T-cell (primary cell): ENCODE data around the gene SLC5A5. TPM values are rescaled to one million over a fixed set of nuclear protein-coding genes. Genes with fewer than 3 reads are reported as not detected.
A peak's percentile ranks its signal among the peaks of the same experiment; 100 is the strongest.

ENCODE experiments used
- ATAC-seq, 4 experiments: fragments of 200-7000 bp in 3 of 4; fragments of 150-1000 bp in 1 of 4; cut with Tn5 transposase; replicated peaks in 1 of 4; 1 replicate in 3 of 4; 2 replicates in 1 of 4; pipeline ENCODE4 v1.10.0; 2021; ENCODE audit warnings: moderate library complexity in 3 of 4, mild to moderate bottlenecking in 2 of 4, moderate number of reproducible peaks in 1 of 4
- CTCF ChIA-PET, 2 donors: fragments of 300-600 bp; sonication (Branson Sonifier 250); formaldehyde crosslinking; loops; one replicate each; lab custom pipeline; 2022; ENCODE audit warnings: antibody characterized with exemption in 2 of 2; lab: Charles Lee
- POLR2A ChIA-PET, 2 donors: fragments of 300-600 bp; sonication (Branson Sonifier 250); formaldehyde crosslinking; loops; one replicate each; lab custom pipeline; 2022; ENCODE audit warnings: antibody characterized with exemption in 2 of 2; lab: Charles Lee
- DNase-seq, 35 experiments: peaks; one replicate each; pipeline versions ENCODE4 v3.0.0 to v3.0.0-alpha.2; 2013 to 2023
- H3K27ac ChIP-seq: one replicate; pipeline ENCODE4 v1.5.1; 2013; ENCODE audit warnings: low read length
- H3K27me3 ChIP-seq, 2 experiments: replicated peaks in 1 of 2; 1 replicate in 1 of 2; 2 replicates in 1 of 2; pipeline versions ENCODE4 v1.6.1 to v1.7.0; 2013; ENCODE audit warnings: low read length in 1 of 2, mixed read lengths in 1 of 2; ENCODE audit not compliant: control insufficient read depth in 2 of 2, insufficient read depth in 2 of 2; ENCODE audit errors: extremely low read depth in 1 of 2
- H3K36me3 ChIP-seq, 2 donors: 1 replicate in 1 of 2; 2 replicates in 1 of 2; pipeline versions ENCODE4 v1.6.1 to v1.7.0; 2013; ENCODE audit warnings: low read length in 1 of 2; ENCODE audit not compliant: control insufficient read depth in 2 of 2, insufficient read depth in 1 of 2; ENCODE audit errors: extremely low read depth in 1 of 2
- H3K4me1 ChIP-seq, 2 experiments: 1 replicate in 1 of 2; 2 replicates in 1 of 2; pipeline versions ENCODE4 v1.6.1 to v1.7.0; 2013; ENCODE audit warnings: low read length in 2 of 2, mixed read lengths in 1 of 2; ENCODE audit not compliant: insufficient read depth in 2 of 2, control insufficient read depth in 1 of 2; ENCODE audit errors: extremely low read depth in 1 of 2
- H3K4me3 ChIP-seq, 2 donors: 1 replicate in 1 of 2; 2 replicates in 1 of 2; pipeline versions ENCODE4 v1.5.1 to v1.7.0; 2013; ENCODE audit warnings: mild to moderate bottlenecking in 2 of 2, low read length in 1 of 2, moderate library complexity in 1 of 2; ENCODE audit not compliant: control insufficient read depth in 1 of 2; ENCODE audit errors: extremely low read depth in 1 of 2
- H3K9me3 ChIP-seq: 2 replicates; pipeline ENCODE4 v1.7.0; 2013
- H3K27ac Mint-ChIP-seq, 2 donors: one replicate each; pipeline ENCODE4 v1.8.0; 2020 to 2021; ENCODE audit warnings: mild to moderate bottlenecking in 2 of 2, mixed read lengths in 2 of 2
- H3K27me3 Mint-ChIP-seq, 2 donors: one replicate each; pipeline ENCODE4 v1.8.0; 2021 to 2022; ENCODE audit warnings: mixed read lengths in 2 of 2
- H3K36me3 Mint-ChIP-seq: one replicate; pipeline ENCODE4 v1.8.0; 2021; ENCODE audit warnings: mixed read lengths
- H3K4me1 Mint-ChIP-seq, 3 donors: one replicate each; pipeline ENCODE4 v1.8.0; 2020 to 2022; ENCODE audit warnings: mixed read lengths in 3 of 3, mild to moderate bottlenecking in 1 of 3
- H3K4me3 Mint-ChIP-seq, 3 donors: one replicate each; pipeline ENCODE4 v1.8.0; 2020 to 2022; ENCODE audit warnings: mild to moderate bottlenecking in 3 of 3, mixed read lengths in 3 of 3, moderate library complexity in 3 of 3
- H3K9me3 Mint-ChIP-seq, 3 donors: one replicate each; pipeline ENCODE4 v1.8.0; 2020 to 2022; ENCODE audit warnings: mixed read lengths in 3 of 3
- WGBS: methylation state at CpG from one replicate; pipeline ENCODE4 v1.1.5; 2013; ENCODE audit warnings: missing lambda C conversion rate; ENCODE audit not compliant: insufficient coverage; 5-methylcytosine and 5-hydroxymethylcytosine counted together
- total RNA-seq, 35 experiments: library from RNA in 6 of 35; stranded (reverse) in 6 of 35; fragments of 120-200 nt in 1 of 35; gene quantifications; one replicate each; pipeline versions ENCODE4 v1.2.1 to v1.2.4 and lab custom pipeline; 2013 to 2026

The SLC5A5 gene
- total RNA-seq, 5 donors from 2014 or later (not counting 1 experiment from before 2014, with no cell fraction given) = 2.1 to 5.7 (median 3.5) TPM

GRCh38 chr19:17854061-17854460 is 17.7 kb upstream of the SLC5A5 start:
- H3K36me3 ChIP-seq = no peaks in the 10 kb centered on the region
- WGBS = 92% methylated on average over 3 of the region's 6 CpGs
- no peaks in the 10 kb centered on the region for H3K9me3 ChIP-seq
- POLR2A ChIA-PET = no interaction called here
- no peak overlapping the region for H3K4me3 Mint-ChIP-seq
- no peaks in the 10 kb centered on the region for H3K27me3 Mint-ChIP-seq
- CTCF ChIA-PET = interaction anchor here (0.6 to 1.7 kb wide), 4 partner anchors 12 to 647 kb away, joined by 4 to 10 read pairs (median 4); no protein-coding TSS in a partner anchor
- H3K9me3 Mint-ChIP-seq = no peaks in the 10 kb centered on the region
- H3K27ac Mint-ChIP-seq = no peak overlapping the region
- H3K36me3 Mint-ChIP-seq = no peaks in the 10 kb centered on the region
- H3K4me3 ChIP-seq = no peak overlapping the region
- no peak overlapping the region for H3K27ac ChIP-seq
- peaks cover 9 to 38% of the 10 kb centered on the region in 2 experiments for H3K4me1 ChIP-seq
- ATAC-seq (no peak), DNase-seq (no peak)
- no peaks in the 10 kb centered on the region for H3K27me3 ChIP-seq
- peaks cover 31 to 32% (median 32%) of the 10 kb centered on the region in 3 donors for H3K4me1 Mint-ChIP-seq

- H3K27ac Mint-ChIP-seq = peak overlapping the region; percentile 43 to 72
- CTCF ChIA-PET = interaction anchor here (0.5 to 1.7 kb wide), 6 partner anchors 10 to 1955 kb away, joined by 3 to 5 read pairs (median 4); partner anchors contain the start of gene CCDC124 (in 1 of the 2)
- POLR2A ChIA-PET = no interaction called here
- peaks cover 3% of the 10 kb centered on the region for H3K36me3 Mint-ChIP-seq
- no peaks in the 10 kb centered on the region for H3K36me3 ChIP-seq
- H3K9me3 ChIP-seq = no peaks in the 10 kb centered on the region
- no peak overlapping the region for H3K4me3 Mint-ChIP-seq
- H3K9me3 Mint-ChIP-seq = no peaks in the 10 kb centered on the region
- no peaks in the 10 kb centered on the region for H3K27me3 Mint-ChIP-seq
- peak in 3 of 4 experiments; percentile 13 to 26 (median 24) for ATAC-seq
- DNase-seq = peak; percentile 49 to 94 (median 85)
- peaks cover 22 to 30% (median 29%) of the 10 kb centered on the region in 3 donors for H3K4me1 Mint-ChIP-seq
- H3K27me3 ChIP-seq = no peaks in the 10 kb centered on the region
- WGBS = 16% methylated on average over 25 of the region's 29 CpGs
- no peak overlapping the region for H3K27ac ChIP-seq
- peaks cover 3 to 33% of the 10 kb centered on the region in 2 experiments for H3K4me1 ChIP-seq
- H3K4me3 ChIP-seq = no peak overlapping the region
Observed at GRCh38 chr19:17855280-17856152, 16.2 kb upstream of the SLC5A5 start.

- Mint-ChIP-seq H3K27ac (peak within 1 kb of the TSS; percentile 91 to 98), H3K9me3 (no peaks in the 10 kb centered on the region), H3K4me3 (peak within 1 kb of the TSS; percentile 88 to 100 (median 90)), H3K36me3 (peaks cover 25% of the 10 kb centered on the region), H3K27me3 (no peaks in the 10 kb centered on the region), H3K4me1 (peaks cover 28 to 43% (median 32%) of the 10 kb centered on the region in 3 donors)
- under 1% methylated on average over 80 of the region's 80 CpGs for WGBS
- no peaks in the 10 kb centered on the region for H3K27me3 ChIP-seq
- peak within 1 kb of the TSS; percentile 84 to 94 for H3K4me3 ChIP-seq
- H3K9me3 ChIP-seq = no peaks in the 10 kb centered on the region
- peak within 1 kb of the TSS; percentile 48 for H3K27ac ChIP-seq
- CTCF ChIA-PET = interaction anchor here (0.6 to 3.0 kb wide), 33 partner anchors 10 to 593 kb away, joined by 3 to 139 read pairs (median 5); partner anchors contain the start of genes CCDC124 (in 2 of the 2), ANO8 (in 1 of the 2), FCHO1 (in 1 of the 2) and JAK3 (in 1 of the 2)
- H3K36me3 ChIP-seq = peaks cover 18 to 38% of the 10 kb centered on the region in 2 donors
- peaks cover 7 to 43% of the 10 kb centered on the region in 2 experiments for H3K4me1 ChIP-seq
- DNase-seq (peak; percentile 94 to 100 (median 99)), ATAC-seq (peak; percentile 93 to 96 (median 96))
- POLR2A ChIA-PET = interaction anchor here (0.6 to 1.3 kb wide), 11 partner anchors 10 to 1564 kb away, joined by 3 to 14 read pairs (median 6); partner anchors contain the start of genes CCDC124 (in 2 of the 2) and TMEM38A (in 1 of the 2)
Observed at GRCh38 chr19:17859533-17860330, 12.0 kb upstream of the SLC5A5 start, which contains the start of gene RPL18A. Gene RPL18A (plus strand): TSS chr19:17859910. CDS start chr19:17859957, 47 bp downstream.

GRCh38 chr19:17860331-17860992 is 11.3 kb upstream of the SLC5A5 start:
- Mint-ChIP-seq H3K27me3 (no peaks in the 10 kb centered on the region), H3K4me3 (peak overlapping the region; percentile 88 to 100 (median 90))

GRCh38 chr19:17860993-17861360 is 10.8 kb upstream of the SLC5A5 start:
- Mint-ChIP-seq H3K27ac (peak overlapping the region; percentile 91 to 98), H3K36me3 (peaks cover 25% of the 10 kb centered on the region), H3K9me3 (no peaks in the 10 kb centered on the region), H3K4me1 (peaks cover 21 to 37% (median 26%) of the 10 kb centered on the region in 3 donors), H3K4me3 (peak overlapping the region; percentile 88 to 100 (median 90)), H3K27me3 (no peaks in the 10 kb centered on the region)
- peak overlapping the region; percentile 84 to 94 for H3K4me3 ChIP-seq
- POLR2A ChIA-PET = no interaction called here
- peak overlapping the region; percentile 48 for H3K27ac ChIP-seq
- DNase-seq (no peak), ATAC-seq (no peak)
- CTCF ChIA-PET = no interaction called here
- no peaks in the 10 kb centered on the region for H3K9me3 ChIP-seq
- H3K4me1 ChIP-seq = peaks cover 7 to 34% of the 10 kb centered on the region in 2 experiments
- H3K36me3 ChIP-seq = peaks cover 18 to 47% of the 10 kb centered on the region in 2 donors
- WGBS = no CpG with 5 or more reads among the region's 7 CpGs
- no peaks in the 10 kb centered on the region for H3K27me3 ChIP-seq

More at GRCh38 chr19:17860331-17860992, 11.3 kb upstream of the SLC5A5 start:
- peaks cover 18 to 43% of the 10 kb centered on the region in 2 donors for H3K36me3 ChIP-seq
- no peaks in the 10 kb centered on the region for H3K27me3 ChIP-seq
- Mint-ChIP-seq H3K9me3 (no peaks in the 10 kb centered on the region), H3K4me1 (peaks cover 23 to 39% (median 29%) of the 10 kb centered on the region in 3 donors), H3K27ac (peak overlapping the region; percentile 91 to 98), H3K36me3 (peaks cover 25% of the 10 kb centered on the region)
- ATAC-seq (no peak), DNase-seq (no peak)
- peak overlapping the region; percentile 48 for H3K27ac ChIP-seq
- H3K9me3 ChIP-seq = no peaks in the 10 kb centered on the region
- ChIA-PET CTCF (interaction anchor here in 1 of 2 donors (1.4 to 3.0 kb wide), 4 partner anchors 11 to 86 kb away, joined by 4 to 139 read pairs (median 10); partner anchors contain the start of genes CCDC124, JAK3 and SLC5A5), POLR2A (interaction anchor here in 1 of 2 donors (0.6 kb wide), 1 partner anchor 16 kb away, joined by 6 read pairs; no protein-coding TSS in a partner anchor)
- H3K4me3 ChIP-seq = peak overlapping the region; percentile 84 to 94
- peaks cover 7 to 39% of the 10 kb centered on the region in 2 experiments for H3K4me1 ChIP-seq
- under 1% methylated on average over 12 of the region's 22 CpGs for WGBS
